ENCODE results near the gene LMCD1.

Gene LMCD1

DNA sequence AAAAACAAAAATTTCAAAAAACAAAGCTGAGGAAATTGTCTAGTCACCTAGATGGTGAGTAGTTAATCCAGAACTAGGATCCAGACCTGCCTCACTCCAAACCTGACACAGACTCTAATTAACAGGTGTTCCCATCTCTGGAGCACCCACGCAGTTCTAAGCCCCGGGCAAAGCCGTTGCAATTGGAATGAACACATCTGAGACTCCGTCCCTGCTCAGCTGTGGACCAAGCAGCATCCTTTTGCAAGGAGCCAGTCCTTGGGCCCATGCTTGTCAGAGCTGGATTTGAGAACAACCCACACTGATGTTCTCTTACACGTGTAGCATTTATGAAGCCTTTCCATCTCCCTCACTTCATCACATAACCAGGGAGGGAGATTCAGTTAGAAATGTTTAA lies 54.8 kb downstream of the LMCD1 start:
- Histone ChIP-seq H3K9ac (ENCODE audit: low read length) (no peak overlapping the region), H3K36me3 (ENCODE audit: insufficient read depth, low read length) (no peaks in the 10 kb centered on the region), H3K9me3 (ENCODE audit: low read length) (no peaks in the 10 kb centered on the region), H3K27me3 (ENCODE audit: control insufficient read depth in 1 of 2, insufficient read depth in 2 of 2, low read length in 2 of 2) (no peaks in the 10 kb centered on the region), H3K4me1 (ENCODE audit: insufficient read depth, low read length) (peaks cover 14% of the 10 kb centered on the region), H3K27ac (ENCODE audit: low read depth, low read length) (no peak overlapping the region), H3K4me3 (ENCODE audit: low read depth in 1 of 2, low read length in 2 of 2) (no peak overlapping the region)

DNA sequence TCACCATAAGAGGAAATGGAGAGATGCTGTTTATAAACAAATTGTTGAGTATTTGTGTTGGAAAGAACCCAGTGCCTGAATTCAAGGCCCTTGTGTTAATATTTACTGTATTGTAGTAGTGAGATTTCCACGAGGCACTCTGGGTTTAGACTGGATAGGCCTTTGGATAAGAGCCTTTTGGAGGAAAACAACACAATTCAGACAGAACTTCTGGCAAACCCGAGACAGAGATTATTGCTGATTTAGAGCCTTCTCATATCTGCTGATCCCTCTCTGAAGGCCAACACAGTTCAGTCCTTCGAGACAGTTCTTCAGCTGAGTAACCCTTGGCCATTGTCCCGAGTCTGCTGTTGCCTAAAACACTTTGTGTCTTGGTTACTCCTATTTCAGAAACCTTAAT lies 55.7 kb downstream of the LMCD1 start:
- Histone ChIP-seq H3K27me3 (ENCODE audit: control insufficient read depth in 1 of 2, insufficient read depth in 2 of 2, low read length in 2 of 2) (no peaks in the 10 kb centered on the region), H3K9ac (ENCODE audit: low read length) (no peak overlapping the region), H3K4me1 (ENCODE audit: insufficient read depth, low read length) (peaks cover 14% of the 10 kb centered on the region), H3K4me3 (ENCODE audit: low read depth in 1 of 2, low read length in 2 of 2) (no peak overlapping the region), H3K36me3 (ENCODE audit: insufficient read depth, low read length) (no peaks in the 10 kb centered on the region), H3K27ac (ENCODE audit: low read depth, low read length) (no peak overlapping the region), H3K9me3 (ENCODE audit: low read length) (no peaks in the 10 kb centered on the region)

GRCh38 chr3:8558645-8559044 lies 57.0 kb downstream of the LMCD1 start:
- Histone ChIP-seq H3K4me1 (ENCODE audit: insufficient read depth, low read length) (peaks cover 14% of the 10 kb centered on the region), H3K9me3 (ENCODE audit: low read length) (no peaks in the 10 kb centered on the region)

DNA sequence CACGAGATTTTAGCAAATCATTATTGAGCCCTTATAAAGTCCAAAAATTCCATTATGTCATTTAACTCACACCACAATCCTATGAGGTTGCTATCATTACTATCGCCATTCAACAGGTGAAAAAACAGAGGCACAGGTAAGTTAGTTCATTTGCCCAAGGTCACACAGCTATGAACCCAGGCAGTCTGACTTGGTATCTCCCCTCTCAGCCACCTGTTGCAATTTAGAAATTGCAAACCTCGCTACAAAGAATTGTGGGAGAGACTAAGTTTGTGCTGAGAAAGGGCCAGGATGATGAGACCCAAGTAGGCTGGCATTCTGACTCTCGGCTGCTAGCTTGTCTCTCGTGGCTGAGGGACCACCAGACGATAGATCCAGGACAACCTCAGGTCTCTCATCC lies 57.7 kb downstream of the LMCD1 start:
- no peak overlapping the region for H3K9ac ChIP-seq (ENCODE audit: low read length)
- H3K9me3 ChIP-seq (ENCODE audit: low read length) = no peaks in the 10 kb centered on the region
- peaks cover 14% of the 10 kb centered on the region for H3K4me1 ChIP-seq (ENCODE audit: insufficient read depth, low read length)
- H3K4me3 ChIP-seq (ENCODE audit: low read depth in 1 of 2, low read length in 2 of 2) = no peak overlapping the region
- no peak overlapping the region for H3K27ac ChIP-seq (ENCODE audit: low read depth, low read length)
- H3K36me3 ChIP-seq (ENCODE audit: insufficient read depth, low read length) = no peaks in the 10 kb centered on the region
- no peaks in the 10 kb centered on the region for H3K27me3 ChIP-seq (ENCODE audit: control insufficient read depth in 1 of 2, insufficient read depth in 2 of 2, low read length in 2 of 2)

More at GRCh38 chr3:8558645-8559044, 57.0 kb downstream of the LMCD1 start:
- no peak overlapping the region for H3K4me3 ChIP-seq (ENCODE audit: low read depth in 1 of 2, low read length in 2 of 2)
- no peak overlapping the region for H3K9ac ChIP-seq (ENCODE audit: low read length)
- H3K36me3 ChIP-seq (ENCODE audit: insufficient read depth, low read length) = no peaks in the 10 kb centered on the region
- no peak overlapping the region for H3K27ac ChIP-seq (ENCODE audit: low read depth, low read length)
- no peaks in the 10 kb centered on the region for H3K27me3 ChIP-seq (ENCODE audit: control insufficient read depth in 1 of 2, insufficient read depth in 2 of 2, low read length in 2 of 2)

DNA sequence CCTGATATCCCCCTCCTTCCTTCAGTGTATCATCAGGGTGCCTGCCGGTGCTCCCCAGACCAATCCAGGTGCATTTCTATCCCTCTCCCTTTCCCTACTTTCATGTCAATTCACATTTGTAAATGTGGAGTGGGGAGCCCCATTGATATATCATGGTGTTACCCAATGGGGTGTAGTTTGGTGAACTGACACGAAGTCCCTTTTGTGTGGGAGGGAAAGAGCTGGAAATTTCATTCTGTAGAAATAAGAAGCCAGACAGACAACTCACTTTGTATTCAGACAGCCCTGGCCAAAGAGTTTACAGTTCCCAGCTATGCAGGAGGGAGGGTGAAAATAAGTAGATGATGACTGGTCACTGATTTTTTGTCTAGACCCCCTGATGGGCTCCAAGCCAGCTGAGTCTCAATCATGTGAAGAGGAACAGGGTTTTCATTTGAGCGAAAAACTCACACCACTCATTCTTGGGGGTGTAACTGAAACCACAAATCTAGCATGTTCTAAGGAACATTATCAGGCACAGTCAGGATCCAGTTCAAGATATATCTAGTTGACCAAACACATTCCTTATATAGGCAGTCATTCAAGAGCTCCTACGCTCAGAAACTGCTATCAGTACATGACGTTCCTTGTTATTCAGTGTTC lies 58.9 kb downstream of the LMCD1 start:
- no peaks in the 10 kb centered on the region for H3K27me3 ChIP-seq (ENCODE audit: control insufficient read depth in 1 of 2, insufficient read depth in 2 of 2, low read length in 2 of 2)
- no peak overlapping the region for H3K27ac ChIP-seq (ENCODE audit: low read depth, low read length)
- no peak overlapping the region for H3K9ac ChIP-seq (ENCODE audit: low read length)
- no peak overlapping the region for H3K4me3 ChIP-seq (ENCODE audit: low read depth in 1 of 2, low read length in 2 of 2)
- peaks cover 14% of the 10 kb centered on the region for H3K4me1 ChIP-seq (ENCODE audit: insufficient read depth, low read length)
- H3K9me3 ChIP-seq (ENCODE audit: low read length) = no peaks in the 10 kb centered on the region
- H3K36me3 ChIP-seq (ENCODE audit: insufficient read depth, low read length) = no peaks in the 10 kb centered on the region

DNA sequence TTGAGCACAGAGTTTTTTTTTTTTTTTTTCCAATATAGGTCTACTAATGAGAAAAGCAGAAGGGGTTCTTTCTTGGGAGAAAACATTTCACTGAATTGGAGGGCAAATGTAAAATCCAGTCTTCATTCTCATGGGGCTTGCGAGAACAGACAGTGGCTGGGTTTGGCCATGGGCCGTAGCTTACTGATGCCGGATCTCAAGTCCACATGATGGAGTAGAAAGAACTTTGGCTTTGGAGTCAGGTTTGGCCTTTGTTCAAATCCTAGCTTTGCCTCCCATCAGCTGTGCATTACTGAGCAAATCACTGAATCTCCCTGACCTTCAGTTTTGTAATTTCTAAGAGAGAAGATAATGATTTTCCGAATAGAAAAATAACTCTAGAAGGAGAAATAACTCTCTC lies 59.7 kb downstream of the LMCD1 start:
- no peaks in the 10 kb centered on the region for H3K36me3 ChIP-seq (ENCODE audit: insufficient read depth, low read length)
- H3K9ac ChIP-seq (ENCODE audit: low read length) = no peak overlapping the region
- no peaks in the 10 kb centered on the region for H3K9me3 ChIP-seq (ENCODE audit: low read length)
- H3K4me1 ChIP-seq (ENCODE audit: insufficient read depth, low read length) = peaks cover 14% of the 10 kb centered on the region
- no peak overlapping the region for H3K4me3 ChIP-seq (ENCODE audit: low read depth in 1 of 2, low read length in 2 of 2)
- H3K27me3 ChIP-seq (ENCODE audit: control insufficient read depth in 1 of 2, insufficient read depth in 2 of 2, low read length in 2 of 2) = no peaks in the 10 kb centered on the region
- H3K27ac ChIP-seq (ENCODE audit: low read depth, low read length) = no peak overlapping the region

- Histone ChIP-seq H3K36me3 (ENCODE audit: insufficient read depth, low read length) (no peaks in the 10 kb centered on the region), H3K27ac (ENCODE audit: low read depth, low read length) (no peak overlapping the region), H3K4me1 (ENCODE audit: insufficient read depth, low read length) (peaks cover 6% of the 10 kb centered on the region), H3K27me3 (ENCODE audit: control insufficient read depth in 1 of 2, insufficient read depth in 2 of 2, low read length in 2 of 2) (no peaks in the 10 kb centered on the region), H3K9me3 (ENCODE audit: low read length) (no peaks in the 10 kb centered on the region), H3K4me3 (ENCODE audit: low read depth in 1 of 2, low read length in 2 of 2) (no peak overlapping the region), H3K9ac (ENCODE audit: low read length) (no peak overlapping the region)
These were observed 60.5 kb downstream of the LMCD1 start for GRCh38 chr3:8562081-8562595.

GRCh38 chr3:8563146-8563545 lies 61.5 kb downstream of the LMCD1 start:
- Histone ChIP-seq H3K27me3 (ENCODE audit: control insufficient read depth in 1 of 2, insufficient read depth in 2 of 2, low read length in 2 of 2) (no peaks in the 10 kb centered on the region), H3K4me1 (ENCODE audit: insufficient read depth, low read length) (no peaks in the 10 kb centered on the region), H3K36me3 (ENCODE audit: insufficient read depth, low read length) (no peaks in the 10 kb centered on the region), H3K9me3 (ENCODE audit: low read length) (no peaks in the 10 kb centered on the region), H3K27ac (ENCODE audit: low read depth, low read length) (no peak overlapping the region), H3K4me3 (ENCODE audit: low read depth in 1 of 2, low read length in 2 of 2) (no peak overlapping the region), H3K9ac (ENCODE audit: low read length) (no peak overlapping the region)

DNA sequence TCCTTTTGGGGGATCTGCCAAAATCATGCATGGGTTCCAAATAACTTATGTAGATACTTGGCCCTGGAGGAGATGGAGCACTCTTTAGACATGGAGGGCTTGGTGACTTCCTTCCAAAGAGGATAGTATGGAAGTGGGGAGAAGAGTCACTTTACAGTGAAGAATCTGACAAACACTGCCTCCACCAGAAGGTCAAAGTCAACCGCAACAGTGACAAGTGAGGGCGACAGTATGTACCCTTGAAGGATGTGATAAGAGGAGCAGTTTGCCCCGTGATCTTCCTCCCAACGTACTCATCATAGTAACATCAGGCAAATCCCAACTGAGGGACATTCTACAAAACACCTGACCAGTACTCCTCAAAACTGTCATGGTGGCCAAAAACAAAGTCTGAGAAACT lies 62.0 kb downstream of the LMCD1 start:
- H3K9ac ChIP-seq (ENCODE audit: low read length) = no peak overlapping the region

DNA sequence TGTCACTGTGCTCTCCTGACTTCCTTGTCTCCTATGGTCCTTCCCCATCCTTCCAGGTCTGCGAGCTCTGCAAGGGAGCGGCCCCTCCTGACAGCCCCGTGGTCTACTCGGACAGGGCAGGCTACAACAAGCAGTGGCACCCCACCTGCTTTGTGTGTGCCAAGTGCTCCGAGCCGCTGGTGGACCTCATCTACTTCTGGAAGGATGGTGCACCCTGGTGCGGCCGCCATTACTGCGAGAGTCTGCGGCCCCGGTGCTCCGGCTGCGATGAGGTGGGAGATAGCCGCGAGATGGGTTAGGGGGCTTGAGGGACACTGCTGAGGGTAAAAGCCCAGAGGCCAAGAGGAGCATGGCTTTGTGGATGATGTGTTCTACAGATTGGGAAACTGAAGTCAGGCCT lies 63.8 kb downstream of the LMCD1 start:
- no peak overlapping the region for H3K27ac ChIP-seq (ENCODE audit: low read depth, low read length)
- no peak overlapping the region for H3K4me3 ChIP-seq (ENCODE audit: low read depth in 1 of 2, low read length in 2 of 2)
- H3K27me3 ChIP-seq (ENCODE audit: control insufficient read depth in 1 of 2, insufficient read depth in 2 of 2, low read length in 2 of 2) = no peaks in the 10 kb centered on the region
- H3K4me1 ChIP-seq (ENCODE audit: insufficient read depth, low read length) = no peaks in the 10 kb centered on the region
- no peaks in the 10 kb centered on the region for H3K36me3 ChIP-seq (ENCODE audit: insufficient read depth, low read length)
- H3K9me3 ChIP-seq (ENCODE audit: low read length) = no peaks in the 10 kb centered on the region
- no peak overlapping the region for H3K9ac ChIP-seq (ENCODE audit: low read length)

More for the DNA sequence above, 62.0 kb downstream of the LMCD1 start:
- Histone ChIP-seq H3K9me3 (ENCODE audit: low read length) (no peaks in the 10 kb centered on the region), H3K27ac (ENCODE audit: low read depth, low read length) (no peak overlapping the region), H3K4me1 (ENCODE audit: insufficient read depth, low read length) (no peaks in the 10 kb centered on the region), H3K36me3 (ENCODE audit: insufficient read depth, low read length) (no peaks in the 10 kb centered on the region), H3K4me3 (ENCODE audit: low read depth in 1 of 2, low read length in 2 of 2) (no peak overlapping the region), H3K27me3 (ENCODE audit: control insufficient read depth in 1 of 2, insufficient read depth in 2 of 2, low read length in 2 of 2) (no peaks in the 10 kb centered on the region)

- Histone ChIP-seq H3K9me3 (ENCODE audit: low read length) (no peaks in the 10 kb centered on the region), H3K36me3 (ENCODE audit: insufficient read depth, low read length) (no peaks in the 10 kb centered on the region), H3K4me1 (ENCODE audit: insufficient read depth, low read length) (no peaks in the 10 kb centered on the region), H3K27me3 (ENCODE audit: control insufficient read depth in 1 of 2, insufficient read depth in 2 of 2, low read length in 2 of 2) (no peaks in the 10 kb centered on the region), H3K4me3 (ENCODE audit: low read depth in 1 of 2, low read length in 2 of 2) (no peak overlapping the region), H3K9ac (ENCODE audit: low read length) (no peak overlapping the region), H3K27ac (ENCODE audit: low read depth, low read length) (no peak overlapping the region)
These were observed 66.4 kb downstream of the LMCD1 start for GRCh38 chr3:8567784-8568575.

Data from muscle layer of colon (tissue), 2 donors.